Trophoblast cell (in vitro differentiated cells and primary cell): ENCODE results near the gene GPR45.

Experiments
- DNase-seq, 2 donors: peaks; one replicate each; pipeline ENCODE4 v3.0.0-alpha.2; 2016
- H2AFZ ChIP-seq: 2 replicates; pipeline ENCODE4 v1.6.1; 2013; ENCODE audit warnings: low read length, moderate library complexity, mild to moderate bottlenecking; ENCODE audit not compliant: insufficient read depth, poor library complexity
- H2AK5ac ChIP-seq: 2 replicates; pipeline ENCODE4 v1.6.1; 2013; ENCODE audit warnings: mild to moderate bottlenecking, low read length
- H2BK120ac ChIP-seq: 2 replicates; pipeline ENCODE4 v1.6.1; 2013; ENCODE audit warnings: low read length, mild to moderate bottlenecking, moderate library complexity; ENCODE audit not compliant: insufficient read depth, poor library complexity
- H2BK12ac ChIP-seq: 2 replicates; pipeline ENCODE4 v1.6.1; 2013; ENCODE audit warnings: mild to moderate bottlenecking, low read length, moderate library complexity
- H2BK5ac ChIP-seq: 2 replicates; pipeline ENCODE4 v1.6.1; 2013; ENCODE audit warnings: low read length, low read depth, moderate library complexity, mild to moderate bottlenecking; ENCODE audit not compliant: poor library complexity
- H3K14ac ChIP-seq: 2 replicates; pipeline ENCODE4 v1.6.1; 2013; ENCODE audit warnings: mild to moderate bottlenecking, low read length
- H3K18ac ChIP-seq: 2 replicates; pipeline ENCODE4 v1.6.1; 2013; ENCODE audit warnings: mild to moderate bottlenecking, low read length
- H3K23ac ChIP-seq: 2 replicates; pipeline ENCODE4 v1.6.1; 2013; ENCODE audit warnings: low read length
- H3K27ac ChIP-seq: 2 replicates; pipeline ENCODE4 v1.5.1; 2013; ENCODE audit warnings: low read depth, mild to moderate bottlenecking, inconsistent platforms, low read length, moderate library complexity
- H3K27me3 ChIP-seq: 2 replicates; pipeline ENCODE4 v1.6.1; 2013; ENCODE audit warnings: inconsistent platforms, mild to moderate bottlenecking, low read length, moderate library complexity; ENCODE audit not compliant: insufficient read depth
- H3K36me3 ChIP-seq, 2 experiments: 1 replicate in 1 of 2; 2 replicates in 1 of 2; pipeline ENCODE4 v1.6.1; 2013; ENCODE audit warnings: low read length in 2 of 2, mild to moderate bottlenecking in 2 of 2, moderate library complexity in 1 of 2; ENCODE audit not compliant: insufficient read depth in 2 of 2, control insufficient read depth in 1 of 2
- H3K4ac ChIP-seq: 2 replicates; pipeline ENCODE4 v1.6.1; 2013; ENCODE audit warnings: low read depth, mild to moderate bottlenecking, low read length, moderate library complexity
- H3K4me1 ChIP-seq, 2 experiments: 1 replicate in 1 of 2; 2 replicates in 1 of 2; pipeline ENCODE4 v1.6.1; 2013; ENCODE audit warnings: low read length in 2 of 2, mild to moderate bottlenecking in 2 of 2, moderate library complexity in 1 of 2; ENCODE audit not compliant: insufficient read depth in 2 of 2, control insufficient read depth in 1 of 2
- H3K4me2 ChIP-seq: 2 replicates; pipeline ENCODE4 v1.6.1; 2013; ENCODE audit warnings: inconsistent platforms, mild to moderate bottlenecking, low read length, moderate library complexity
- H3K4me3 ChIP-seq: 2 replicates; pipeline ENCODE4 v1.5.1; 2013; ENCODE audit warnings: mild to moderate bottlenecking, low read depth, low read length, inconsistent platforms
- H3K79me1 ChIP-seq: one replicate; pipeline ENCODE4 v1.6.1; 2013; ENCODE audit warnings: low read length
- H3K79me2 ChIP-seq: 2 replicates; pipeline ENCODE4 v1.6.1; 2013; ENCODE audit warnings: low read length, mild to moderate bottlenecking; ENCODE audit not compliant: control insufficient read depth, insufficient read depth, poor library complexity
- H3K9ac ChIP-seq: 2 replicates; pipeline ENCODE4 v1.6.1; 2013; ENCODE audit warnings: mild to moderate bottlenecking, low read length
- H3K9me3 ChIP-seq: 2 replicates; pipeline ENCODE4 v1.6.1; 2013; ENCODE audit warnings: low read depth, mild to moderate bottlenecking, control low read depth, inconsistent platforms, low read length; ENCODE audit not compliant: insufficient read depth
- H4K12ac ChIP-seq: 2 replicates; pipeline ENCODE4 v1.6.1; 2013; ENCODE audit warnings: low read depth, mild to moderate bottlenecking, low read length, moderate library complexity
- H4K8ac ChIP-seq: 2 replicates; pipeline ENCODE4 v1.6.1; 2013; ENCODE audit warnings: low read depth, mild to moderate bottlenecking, low read length, moderate library complexity
- H4K91ac ChIP-seq: one replicate; pipeline ENCODE4 v1.6.1; 2013; ENCODE audit warnings: low read depth, mild to moderate bottlenecking, low read length, moderate library complexity
- WGBS: extraction: QIAGEN DNeasy Blood & Tissue Kit; methylation state at CpG from one replicate; pipeline ENCODE4 v1.1.7; 2013; ENCODE audit warnings: missing lambda C conversion rate; ENCODE audit not compliant: insufficient read length, insufficient coverage; ENCODE audit errors: extremely low coverage; 5-methylcytosine and 5-hydroxymethylcytosine counted together

The GPR45 gene

DNA sequence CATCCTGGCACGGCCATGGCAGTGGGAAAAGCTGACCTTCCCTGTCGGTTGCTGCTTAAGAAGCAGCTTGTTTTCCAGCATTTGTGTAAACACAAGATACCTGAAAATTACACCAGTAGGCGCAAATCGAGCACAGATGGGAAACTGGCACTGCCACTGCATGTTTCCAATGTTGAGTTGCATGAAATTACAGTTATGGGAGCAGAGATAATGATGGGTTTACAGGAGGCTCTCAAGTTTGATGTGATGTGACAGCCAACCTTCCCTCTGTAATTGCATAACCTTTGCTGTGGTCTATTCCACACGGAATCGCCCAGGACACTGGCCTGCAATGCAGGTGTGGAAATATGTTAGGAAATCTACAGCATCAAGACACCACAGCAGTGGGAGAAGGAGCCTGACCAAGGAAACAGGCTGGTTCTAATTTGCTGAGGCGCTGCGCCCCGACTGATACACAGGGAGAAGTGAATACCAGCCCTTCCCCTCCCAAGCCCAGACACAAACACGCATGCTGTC is 17.4 kb downstream of the GPR45 start:
- peak overlapping the region; percentile 28 for H4K91ac ChIP-seq
- H3K9ac ChIP-seq, result no peak overlapping the region
- H3K27me3 ChIP-seq, result no peaks in the 10 kb centered on the region
- H3K14ac ChIP-seq, result peak overlapping the region; percentile 20
- H3K4me1 ChIP-seq, result peaks cover 23 to 35% of the 10 kb centered on the region in 2 experiments
- H2BK12ac ChIP-seq, result peak overlapping the region; percentile 10
- H3K4ac ChIP-seq, result no peak overlapping the region
- no peak overlapping the region for H3K4me3 ChIP-seq
- peaks cover 45% of the 10 kb centered on the region for H3K79me1 ChIP-seq
- no peak for DNase-seq
- peaks cover 5% of the 10 kb centered on the region for H3K79me2 ChIP-seq
- H2BK5ac ChIP-seq, result no peak overlapping the region
- H3K18ac ChIP-seq, result no peak overlapping the region
- no peaks in the 10 kb centered on the region for H3K9me3 ChIP-seq
- H3K23ac ChIP-seq, result no peak overlapping the region
- H4K8ac ChIP-seq, result no peak overlapping the region
- H2AFZ ChIP-seq, result no peak overlapping the region
- H2AK5ac ChIP-seq, result no peak overlapping the region
- H3K27ac ChIP-seq, result no peak overlapping the region
- peak overlapping the region; percentile 52 for H2BK120ac ChIP-seq
- no peaks in the 10 kb centered on the region for H3K36me3 ChIP-seq
- H3K4me2 ChIP-seq, result no peak overlapping the region
- no CpG with 5 or more reads among the region's 10 CpGs for WGBS
- no peak overlapping the region for H4K12ac ChIP-seq

- Histone ChIP-seq H3K14ac (peak overlapping the region; percentile 21), H2AK5ac (no peak overlapping the region), H2AFZ (no peak overlapping the region), H2BK5ac (no peak overlapping the region), H2BK120ac (peak overlapping the region; percentile 35), H3K27ac (peak overlapping the region; percentile 48), H3K79me2 (no peaks in the 10 kb centered on the region), H3K23ac (no peak overlapping the region), H3K4ac (no peak overlapping the region), H4K8ac (peak overlapping the region; percentile 42), H3K79me1 (peaks cover 27% of the 10 kb centered on the region), H4K91ac (peak overlapping the region; percentile 36), H2BK12ac (peak overlapping the region; percentile 33), H3K18ac (no peak overlapping the region), H3K4me1 (peaks cover 6 to 21% of the 10 kb centered on the region in 2 experiments), H3K36me3 (peaks cover 1 to 5% of the 10 kb centered on the region in 2 experiments), H3K4me3 (no peak overlapping the region), H4K12ac (no peak overlapping the region), H3K9me3 (no peaks in the 10 kb centered on the region), H3K27me3 (no peaks in the 10 kb centered on the region), H3K4me2 (no peak overlapping the region), H3K9ac (no peak overlapping the region)
- WGBS, result no CpG with 5 or more reads among the region's 5 CpGs
- DNase-seq, result peak; percentile 56 to 67
Measured at GRCh38 chr2:105261061-105261460, 19.5 kb downstream of the GPR45 start.

DNA sequence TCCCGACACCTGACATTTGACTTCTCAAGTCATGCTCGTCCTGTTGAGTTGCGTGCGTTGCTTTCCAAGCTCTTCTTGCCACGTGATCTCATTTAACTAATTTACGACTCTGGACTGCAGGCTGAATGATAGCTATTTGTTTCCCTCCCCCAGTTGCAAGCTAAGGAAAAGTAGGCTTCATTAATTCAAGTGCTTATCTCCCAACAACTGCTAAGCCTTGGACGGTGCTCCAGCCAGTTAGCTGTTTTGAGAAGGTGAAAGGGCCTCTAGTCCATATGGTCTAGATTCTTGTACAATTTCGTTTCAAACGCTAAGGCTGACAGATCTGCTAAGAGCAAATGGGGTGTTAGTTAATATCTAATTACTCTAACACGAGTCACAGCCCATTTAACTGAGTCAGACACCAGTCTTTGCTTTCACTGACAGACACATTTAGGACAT is 21.1 kb downstream of the GPR45 start:
- no CpG with 5 or more reads among the region's 10 CpGs for WGBS
- no peak overlapping the region for H3K4me2 ChIP-seq
- H3K23ac ChIP-seq, result no peak overlapping the region
- no peak overlapping the region for H3K14ac ChIP-seq
- H4K91ac ChIP-seq, result no peak overlapping the region
- no peak overlapping the region for H3K27ac ChIP-seq
- peaks cover 13 to 17% of the 10 kb centered on the region in 2 experiments for H3K36me3 ChIP-seq
- no peak overlapping the region for H3K4me3 ChIP-seq
- no peaks in the 10 kb centered on the region for H3K9me3 ChIP-seq
- H3K27me3 ChIP-seq, result no peaks in the 10 kb centered on the region
- no peak overlapping the region for H4K12ac ChIP-seq
- peaks cover 3 to 16% of the 10 kb centered on the region in 2 experiments for H3K4me1 ChIP-seq
- H2BK5ac ChIP-seq, result no peak overlapping the region
- no peak overlapping the region for H2BK12ac ChIP-seq
- no peak overlapping the region for H2AK5ac ChIP-seq
- no peaks in the 10 kb centered on the region for H3K79me2 ChIP-seq
- H2AFZ ChIP-seq, result no peak overlapping the region
- H4K8ac ChIP-seq, result no peak overlapping the region
- no peak overlapping the region for H3K9ac ChIP-seq
- H3K4ac ChIP-seq, result no peak overlapping the region
- H3K79me1 ChIP-seq, result peaks cover 19% of the 10 kb centered on the region
- no peak overlapping the region for H2BK120ac ChIP-seq
- H3K18ac ChIP-seq, result no peak overlapping the region
- no peak for DNase-seq

GRCh38 chr2:105269426-105269825 is 27.9 kb downstream of the GPR45 start:
- no peak overlapping the region for H2BK12ac ChIP-seq
- peaks cover 42 to 62% of the 10 kb centered on the region in 2 experiments for H3K36me3 ChIP-seq
- H3K9ac ChIP-seq, result no peak overlapping the region
- no peak overlapping the region for H4K91ac ChIP-seq
- H3K27ac ChIP-seq, result no peak overlapping the region
- no peak overlapping the region for H4K12ac ChIP-seq
- no peak overlapping the region for H4K8ac ChIP-seq
- no peaks in the 10 kb centered on the region for H3K9me3 ChIP-seq
- H3K79me2 ChIP-seq, result no peaks in the 10 kb centered on the region
- H3K23ac ChIP-seq, result no peak overlapping the region
- H3K18ac ChIP-seq, result no peak overlapping the region
- H3K4me1 ChIP-seq, result no peaks in the 10 kb centered on the region
- H3K4me2 ChIP-seq, result no peak overlapping the region
- no peak for DNase-seq
- no peak overlapping the region for H3K4ac ChIP-seq
- H2AK5ac ChIP-seq, result no peak overlapping the region
- no peak overlapping the region for H2AFZ ChIP-seq
- H3K14ac ChIP-seq, result no peak overlapping the region
- no peaks in the 10 kb centered on the region for H3K79me1 ChIP-seq
- no peak overlapping the region for H2BK5ac ChIP-seq
- no peak overlapping the region for H3K4me3 ChIP-seq
- H2BK120ac ChIP-seq, result no peak overlapping the region
- no peaks in the 10 kb centered on the region for H3K27me3 ChIP-seq
- no CpG with 5 or more reads among the region's 21 CpGs for WGBS
